Measurements from ENCODE around the gene FGF14.

Gene FGF14

DNA sequence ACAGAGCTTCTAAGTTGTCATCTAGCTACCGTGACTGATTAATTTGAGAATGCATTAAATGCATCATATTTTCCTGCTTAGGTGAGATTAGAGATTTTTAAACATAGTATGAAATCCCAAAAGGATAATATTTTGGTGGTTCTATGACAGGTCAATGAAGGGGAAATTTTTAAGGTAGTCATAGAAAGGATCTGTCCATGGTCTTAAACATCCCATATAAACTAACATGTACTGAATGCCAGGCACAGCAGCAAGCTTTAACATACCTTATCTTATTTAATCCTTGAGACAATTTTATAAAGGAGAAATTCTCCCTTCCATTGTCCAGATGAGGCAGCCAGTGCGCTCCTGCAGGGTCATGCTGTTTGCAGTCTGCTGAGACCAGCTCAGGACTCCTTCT lies 466.0 kb downstream of the FGF14 start:
- no peak for DNase-seq (ENCODE audit: low spot score)

DNA sequence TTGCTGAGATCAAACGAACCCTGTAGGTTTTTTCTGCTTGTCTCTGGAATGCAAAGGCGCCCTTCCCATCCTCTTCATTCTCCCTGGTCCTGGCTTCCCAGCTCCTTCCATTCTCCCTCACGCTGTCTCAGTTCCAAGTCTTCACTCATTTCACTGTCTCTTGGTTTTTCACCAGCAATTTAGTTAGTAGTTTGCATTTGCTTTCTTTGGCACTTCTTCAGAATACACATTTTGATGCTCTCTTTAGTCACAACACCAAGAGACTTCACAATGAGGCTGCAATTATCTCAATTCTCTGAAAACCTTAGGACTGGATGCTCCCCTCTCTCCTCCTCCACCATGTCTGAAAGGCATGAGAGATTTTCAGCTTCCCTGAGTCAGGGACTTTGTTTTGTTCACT lies 470.7 kb downstream of the FGF14 start:
- no peak for DNase-seq (ENCODE audit: low spot score)

DNA sequence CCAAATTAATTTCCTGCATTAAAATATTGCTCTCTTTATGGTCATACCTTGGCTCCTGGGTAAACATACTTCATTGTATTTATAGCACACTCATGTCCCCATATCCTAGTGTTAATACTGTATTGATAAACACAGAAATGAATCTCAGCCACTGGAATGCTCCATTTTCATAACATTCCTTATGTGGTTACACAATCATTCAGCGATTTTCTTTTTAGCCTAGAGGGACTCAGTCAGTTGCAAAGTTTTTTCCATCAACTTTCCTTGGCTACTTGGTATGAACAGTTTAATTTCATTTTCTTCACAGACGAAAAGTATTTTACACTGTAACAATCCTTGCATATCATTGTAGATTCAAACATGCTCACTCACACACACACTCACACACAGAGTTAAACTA lies 471.5 kb downstream of the FGF14 start:
- no peak for DNase-seq (ENCODE audit: low spot score)

DNA sequence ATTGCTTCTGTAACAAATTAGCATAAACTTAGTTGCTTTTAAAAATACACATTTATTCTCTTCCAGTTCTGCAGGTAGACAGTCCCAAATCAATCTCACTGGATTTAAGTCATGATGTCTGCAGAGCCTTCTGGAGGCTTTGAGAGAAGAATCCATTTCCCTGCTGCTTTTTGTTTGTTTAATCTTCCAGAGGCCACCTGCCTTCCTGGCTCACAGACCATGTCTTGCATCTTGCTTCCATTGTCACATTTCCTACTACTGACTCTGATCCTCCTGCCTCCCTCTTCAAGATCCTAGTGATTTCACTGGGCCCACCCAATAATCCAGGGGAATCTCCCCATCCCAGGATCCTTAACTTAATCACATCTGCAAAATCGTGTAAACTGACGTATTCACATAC lies 476.1 kb downstream of the FGF14 start:
- DNase-seq (ENCODE audit: low spot score) = peak; percentile 20

DNA sequence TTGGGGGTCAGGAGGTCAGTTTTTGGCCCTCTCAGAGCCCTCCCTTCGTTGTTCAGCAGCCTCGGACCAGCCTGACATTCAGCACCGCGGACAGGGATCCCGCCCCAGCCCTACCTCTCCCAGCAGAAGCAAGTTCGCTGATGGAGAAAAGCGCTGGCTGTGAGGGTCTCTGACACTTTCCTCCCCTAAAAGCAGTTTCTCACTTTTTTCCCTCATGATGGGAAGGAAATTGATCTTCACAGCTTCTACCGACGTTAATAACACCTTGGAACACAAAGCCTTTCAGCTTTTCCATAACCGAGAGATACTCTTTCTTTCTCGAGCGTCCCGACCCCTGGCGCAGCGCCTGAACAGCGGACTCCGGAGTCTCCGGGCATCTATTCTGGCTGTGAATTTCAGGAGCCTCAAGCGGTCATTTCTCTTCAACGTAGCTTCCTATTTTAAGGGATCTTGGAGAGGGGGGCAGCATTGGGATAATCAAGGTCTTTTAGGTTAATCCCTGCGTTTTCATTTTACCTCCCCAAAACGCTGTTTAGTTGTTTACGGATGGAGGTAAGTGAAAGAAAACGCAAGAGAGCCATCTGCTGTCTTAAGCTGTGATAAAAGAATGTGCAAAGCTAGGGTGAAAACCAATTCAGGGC lies 482.2 kb downstream of the FGF14 start:
- DNase-seq (ENCODE audit: low spot score) = peak; percentile 16

DNA sequence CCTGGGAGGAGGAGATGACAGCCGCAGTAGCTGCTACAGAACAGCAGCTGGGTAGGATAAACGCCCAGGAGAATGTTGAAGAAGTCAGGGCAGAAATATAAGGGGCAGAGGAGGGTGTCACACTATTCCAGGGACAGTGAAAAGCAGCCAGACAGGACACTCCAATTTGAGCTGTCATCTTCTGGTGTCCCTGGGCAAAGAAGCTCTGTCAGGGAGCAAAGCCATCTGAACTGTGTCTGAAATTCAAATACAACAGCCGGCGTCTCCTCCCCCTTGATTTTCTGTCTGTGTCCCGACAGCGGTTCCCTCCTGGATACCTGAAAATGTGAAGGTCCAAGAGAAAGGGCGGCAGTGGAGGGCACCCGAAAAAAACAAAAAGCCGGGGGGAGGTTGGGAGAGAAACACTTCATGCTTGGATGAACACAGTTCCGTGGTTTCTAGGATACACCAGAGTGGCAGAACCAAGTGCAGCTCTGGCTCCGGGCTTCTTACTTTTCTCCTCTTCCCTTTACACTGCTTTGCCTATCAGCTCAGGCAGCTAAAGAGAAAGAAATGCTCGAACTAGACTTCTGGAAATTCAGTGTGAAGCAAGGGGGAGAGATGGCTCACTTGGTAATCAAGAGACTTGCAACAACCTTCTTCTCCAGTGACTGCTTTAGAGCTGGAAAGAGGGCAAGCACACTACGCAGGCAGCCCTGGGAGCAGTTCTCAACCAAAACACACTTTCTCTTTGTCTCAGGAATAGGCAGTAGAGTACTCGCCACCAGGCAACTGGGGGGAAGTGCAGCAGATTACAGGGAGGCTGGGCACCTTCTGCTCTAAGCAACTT lies 483.8 kb downstream of the FGF14 start:
- DNase-seq (ENCODE audit: low spot score) = peak; percentile 72

DNA sequence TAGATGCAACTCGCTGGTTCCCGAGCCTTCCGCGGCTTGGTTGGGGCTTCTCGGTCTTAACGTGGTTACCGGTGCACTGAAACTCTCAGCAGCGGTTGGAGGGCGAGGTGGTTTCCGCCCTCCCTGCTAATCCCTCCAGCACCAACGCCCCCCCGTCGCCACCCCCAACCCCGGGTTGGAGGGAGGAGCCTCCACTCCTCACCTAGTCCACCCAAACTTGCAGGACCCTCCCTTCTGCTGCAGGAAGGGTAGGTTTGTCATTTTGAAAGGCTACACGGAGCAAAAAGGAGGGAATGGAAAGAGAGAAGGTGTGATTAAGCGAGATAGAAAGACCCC lies 484.4 kb downstream of the FGF14 start:
- peak; percentile 28 for DNase-seq (ENCODE audit: low spot score)

DNA sequence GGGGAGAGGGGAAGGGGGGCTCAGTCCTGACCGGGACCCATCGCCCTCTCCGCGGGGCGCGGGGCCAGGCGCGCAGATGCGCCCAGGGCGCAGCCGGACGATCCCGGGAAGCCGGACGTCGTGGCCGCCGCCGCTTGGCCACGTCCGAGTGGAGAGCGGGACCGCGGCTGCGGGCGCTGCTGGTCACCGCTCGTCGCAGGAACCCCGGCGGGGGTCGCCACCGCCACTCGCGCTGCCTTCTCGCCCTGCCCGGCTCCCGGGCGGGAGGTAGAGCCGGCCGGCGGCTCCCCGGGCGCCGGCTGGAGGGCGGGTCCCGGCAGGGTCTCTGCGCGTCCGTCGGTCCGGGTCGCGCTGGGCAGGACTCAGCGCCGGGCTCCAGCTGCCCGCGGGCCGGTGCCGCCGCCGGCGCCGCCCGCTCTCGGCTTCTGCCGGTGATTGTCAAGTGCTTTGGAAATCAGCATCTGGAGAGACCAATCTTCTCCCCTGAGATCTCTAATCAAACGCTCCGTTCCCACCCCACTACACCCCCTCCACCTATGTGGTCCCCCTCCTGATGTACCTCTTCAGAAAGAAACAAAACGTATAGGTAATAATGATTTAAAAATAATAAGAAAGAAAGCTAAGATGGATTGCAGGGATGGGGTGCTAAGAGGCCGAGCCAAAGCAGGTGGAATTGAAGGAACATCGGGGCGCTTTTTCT lies 484.9 kb downstream of the FGF14 start:
- no peak for DNase-seq (ENCODE audit: low spot score)

DNA sequence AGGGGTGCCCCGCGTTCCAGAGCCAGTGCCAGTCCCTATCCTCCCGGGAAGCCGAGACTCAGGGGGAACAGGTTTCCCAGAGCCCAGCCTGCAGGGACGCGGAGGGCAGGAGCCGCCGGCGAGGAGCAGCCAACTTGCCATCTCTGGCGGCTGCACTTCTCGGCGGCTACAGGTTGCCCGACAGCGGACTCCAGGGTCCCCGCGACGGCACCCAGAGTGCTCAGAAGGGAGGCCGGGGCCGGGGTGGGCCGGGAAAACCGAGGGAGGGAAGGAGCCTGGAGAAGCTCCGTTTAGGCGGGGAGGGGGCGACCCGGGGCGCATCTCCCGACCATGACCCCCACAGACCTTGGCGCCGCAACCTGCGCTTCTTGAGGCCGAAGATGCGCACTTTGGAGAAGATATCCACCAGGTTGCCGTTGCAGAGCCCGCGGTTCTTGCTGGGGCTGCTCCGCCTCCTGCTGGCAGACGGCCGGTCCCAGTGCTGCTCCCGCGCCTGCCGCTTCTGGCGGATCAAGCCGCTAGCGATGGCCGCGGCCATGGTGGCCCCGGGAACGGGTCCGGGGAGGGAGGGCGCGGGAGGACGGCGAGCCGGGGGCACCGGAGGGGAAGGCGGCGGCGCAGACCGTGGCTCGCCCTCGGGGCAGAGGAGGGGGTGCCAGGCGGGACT lies 485.6 kb downstream of the FGF14 start:
- peak; percentile 74 for DNase-seq (ENCODE audit: low spot score)

DNA sequence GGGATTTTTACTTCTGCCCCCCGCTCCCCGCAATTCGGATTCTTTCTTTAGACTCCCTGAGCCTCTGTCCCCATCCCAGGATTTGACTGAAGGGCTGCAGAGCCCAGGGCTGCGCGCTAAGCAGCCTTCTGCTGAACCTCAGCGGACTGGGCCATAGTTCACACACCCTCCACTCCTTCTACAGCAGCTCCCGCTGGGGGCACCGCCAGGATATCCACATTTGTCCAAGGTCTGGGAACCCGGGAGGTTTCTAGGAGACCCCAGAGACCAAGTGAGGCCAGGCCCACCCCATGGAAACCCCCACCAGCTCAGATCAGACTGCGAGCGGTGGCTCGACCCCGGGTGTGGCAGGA lies 486.1 kb downstream of the FGF14 start:
- DNase-seq (ENCODE audit: low spot score) = peak; percentile 42

DNA sequence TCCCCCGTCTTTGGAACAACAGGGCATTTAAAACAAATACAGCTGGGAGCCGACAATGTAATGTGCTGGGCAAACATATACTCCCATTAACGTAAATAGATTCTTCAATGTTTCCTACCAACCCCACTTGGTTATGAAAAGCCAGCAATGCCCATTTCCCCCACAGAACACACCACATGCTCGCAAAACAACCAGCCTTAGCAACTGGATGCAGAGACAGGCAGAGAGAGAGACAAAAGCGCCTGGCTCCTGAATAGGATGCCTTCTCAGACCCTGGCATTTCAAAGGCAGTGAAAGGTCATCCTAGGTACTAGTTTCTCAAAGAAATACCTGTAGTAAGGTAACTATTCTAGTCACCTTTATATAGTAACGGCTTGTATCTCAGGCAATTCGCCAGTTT lies 486.5 kb downstream of the FGF14 start:
- no peak for DNase-seq (ENCODE audit: low spot score)

DNA sequence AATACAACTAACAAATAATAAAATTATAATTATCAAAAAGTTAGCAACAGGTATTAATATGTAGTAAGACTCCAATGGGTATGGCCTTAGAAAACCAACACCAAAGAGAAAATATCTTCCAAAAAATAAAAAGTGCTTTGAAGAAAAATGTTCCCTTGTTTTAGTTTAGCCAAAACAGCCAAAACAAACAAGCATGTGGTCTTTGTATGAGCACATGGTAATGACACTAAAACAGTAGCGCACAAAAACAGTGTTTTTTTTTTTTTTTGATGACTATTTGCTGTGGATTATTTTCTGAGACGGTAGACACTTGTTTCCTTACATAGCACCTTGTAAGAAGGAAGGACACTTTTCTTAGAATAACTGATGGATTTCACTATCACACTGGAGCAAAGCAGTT lies 490.1 kb downstream of the FGF14 start:
- no peak for DNase-seq (ENCODE audit: low spot score)

DNA sequence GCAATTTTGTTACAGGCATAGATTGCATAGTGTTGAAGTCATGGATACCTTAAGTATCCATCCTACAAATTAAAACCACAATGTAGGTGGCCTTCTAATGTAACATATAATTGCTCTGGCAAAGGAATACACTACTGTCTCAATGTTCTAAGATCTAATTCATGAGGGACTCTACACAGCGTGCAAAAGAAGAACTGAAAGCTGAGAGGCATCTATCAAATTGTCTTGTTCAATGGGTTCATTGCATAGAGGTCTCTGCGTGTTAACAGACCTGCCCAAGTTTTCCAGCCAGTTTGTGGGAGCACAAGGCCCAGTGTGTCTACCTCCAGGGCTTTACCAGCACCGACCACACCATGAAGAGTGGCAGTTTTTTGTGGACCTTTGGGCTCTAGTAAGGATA lies 498.0 kb downstream of the FGF14 start:
- DNase-seq (ENCODE audit: low spot score) = no peak

DNA sequence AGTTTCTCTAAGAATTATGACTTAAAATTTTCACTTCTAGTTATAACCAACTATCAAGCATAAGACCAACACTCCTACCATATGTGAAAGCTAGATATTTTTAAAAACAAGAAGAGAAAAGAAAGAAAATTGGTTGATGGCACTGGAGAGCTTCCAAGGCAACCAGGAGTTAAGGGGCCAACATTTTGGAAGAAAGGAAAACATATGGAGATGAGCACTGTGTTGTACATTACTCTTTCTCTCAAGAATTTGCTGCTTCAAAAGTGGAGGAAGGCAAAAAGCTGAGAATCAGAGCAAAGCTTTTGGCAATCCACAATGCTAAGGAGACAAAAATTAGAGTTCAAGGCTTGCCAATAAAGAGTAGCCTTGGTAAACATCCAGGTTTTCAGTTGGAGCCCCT lies 503.2 kb downstream of the FGF14 start:
- DNase-seq (ENCODE audit: low spot score) = no peak

DNA sequence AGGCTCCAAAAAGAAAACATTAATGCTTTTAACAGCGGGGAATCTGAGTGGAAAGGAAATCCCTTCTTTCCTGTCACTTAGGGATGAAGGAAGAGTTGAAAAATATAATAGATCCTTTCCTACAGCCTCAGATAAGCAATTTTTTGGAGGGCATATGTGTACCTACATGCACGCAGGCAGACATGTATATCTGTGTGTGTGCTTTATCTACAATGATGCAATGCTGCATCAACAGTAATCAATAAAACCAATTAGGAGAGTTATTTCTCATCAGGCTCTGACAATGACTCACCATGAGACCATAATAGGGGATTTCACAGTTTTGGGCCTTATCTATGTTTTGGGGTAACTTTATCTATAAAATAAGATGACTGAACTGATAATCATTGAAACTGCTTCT lies 505.3 kb downstream of the FGF14 start:
- DNase-seq (ENCODE audit: low spot score) = no peak

DNA sequence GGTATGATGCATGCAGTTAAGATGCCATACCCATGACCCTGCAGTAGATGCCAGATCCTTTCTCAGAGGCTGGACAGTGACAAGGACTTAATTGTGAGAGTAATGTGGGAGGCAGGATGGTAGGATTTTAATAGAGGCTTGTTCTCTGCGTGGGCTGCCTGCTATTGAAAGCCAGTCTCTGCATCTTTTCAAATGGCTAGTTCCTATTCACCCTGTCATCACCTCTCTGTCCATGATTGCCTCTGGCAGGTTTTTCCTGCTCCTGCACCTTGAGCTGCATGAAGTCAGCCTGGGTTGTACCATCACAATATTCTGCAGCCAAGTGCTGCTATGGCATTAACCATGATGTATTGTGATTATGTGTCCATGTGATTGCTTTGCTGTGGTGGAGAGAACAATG lies 508.8 kb downstream of the FGF14 start:
- DNase-seq (ENCODE audit: low spot score) = peak; percentile 60

DNA sequence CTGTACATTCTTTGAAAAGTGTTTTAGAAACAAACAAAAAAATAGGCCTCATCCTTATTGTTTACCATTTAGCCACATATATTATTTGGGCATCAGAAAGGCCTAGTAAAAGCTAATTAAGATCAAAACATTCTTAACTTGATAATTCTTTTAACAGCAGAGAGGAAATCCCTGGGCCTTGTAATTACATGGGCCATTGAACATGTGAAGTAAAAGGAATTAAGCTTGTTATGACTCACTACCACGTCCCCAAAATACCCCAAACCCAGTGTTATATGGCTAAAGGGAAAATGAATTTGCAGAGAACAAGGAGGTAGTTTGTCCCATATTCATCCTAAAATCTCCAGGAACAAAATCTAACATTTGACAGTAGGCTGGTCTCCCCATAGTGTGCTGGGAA lies 509.6 kb downstream of the FGF14 start:
- DNase-seq (ENCODE audit: low spot score) = no peak

DNA sequence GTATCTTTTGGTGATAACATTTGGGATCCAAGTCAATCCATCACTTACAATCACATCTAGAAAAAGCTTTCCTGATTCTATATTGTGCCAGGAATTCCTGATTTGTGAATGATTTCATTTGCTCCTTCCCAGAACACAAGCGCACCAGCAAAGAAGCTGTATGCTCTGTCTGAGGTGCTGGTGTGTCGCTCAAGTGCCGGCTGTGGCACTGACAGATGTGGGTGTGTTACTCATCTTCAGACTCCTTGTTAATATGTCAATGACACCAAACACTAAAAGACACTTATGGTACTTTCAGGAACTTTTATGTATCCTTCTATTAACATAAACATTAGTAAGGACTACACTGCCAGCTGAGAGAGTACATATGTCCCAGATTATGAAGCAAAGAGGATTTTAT lies 520.3 kb downstream of the FGF14 start:
- DNase-seq (ENCODE audit: low spot score) = no peak

DNA sequence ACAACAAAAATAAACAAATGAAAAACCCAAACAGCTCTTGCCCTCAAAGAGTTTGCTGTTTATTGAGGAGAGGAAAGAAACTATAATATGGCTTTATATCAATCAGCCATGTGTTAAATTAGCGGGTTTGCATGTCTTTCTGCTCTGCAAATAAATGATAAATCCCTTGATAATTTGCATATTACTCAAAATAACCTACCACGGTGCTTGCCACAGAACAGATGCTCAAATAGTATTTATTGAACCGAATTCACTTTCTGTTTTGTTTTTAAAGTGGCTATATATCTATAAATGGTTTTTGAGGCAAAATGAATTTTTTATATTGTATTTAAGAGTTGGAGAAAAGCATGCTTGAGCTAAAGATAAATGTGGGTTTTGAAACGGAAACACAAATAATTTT lies 521.3 kb downstream of the FGF14 start:
- DNase-seq (ENCODE audit: low spot score) = no peak

DNA sequence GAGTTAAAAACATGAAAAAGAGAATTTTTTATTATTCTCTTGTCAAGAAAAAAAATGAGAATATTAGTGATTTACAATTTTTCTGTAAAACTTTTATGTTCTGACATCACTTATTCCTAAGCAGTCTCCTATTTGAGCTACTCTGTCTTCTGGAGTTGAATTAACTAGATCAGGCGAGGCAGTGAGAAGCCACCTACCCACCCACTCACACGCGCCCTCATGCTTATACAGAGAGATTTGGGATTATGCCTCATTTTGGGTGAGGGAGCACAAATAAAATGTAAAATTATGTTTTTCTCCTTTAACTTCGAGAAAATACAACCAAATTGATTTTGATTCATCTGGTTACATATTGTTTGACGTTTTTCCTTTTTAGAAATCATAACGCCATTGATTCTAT lies 524.9 kb downstream of the FGF14 start:
- no peak for DNase-seq (ENCODE audit: low spot score)

DNA sequence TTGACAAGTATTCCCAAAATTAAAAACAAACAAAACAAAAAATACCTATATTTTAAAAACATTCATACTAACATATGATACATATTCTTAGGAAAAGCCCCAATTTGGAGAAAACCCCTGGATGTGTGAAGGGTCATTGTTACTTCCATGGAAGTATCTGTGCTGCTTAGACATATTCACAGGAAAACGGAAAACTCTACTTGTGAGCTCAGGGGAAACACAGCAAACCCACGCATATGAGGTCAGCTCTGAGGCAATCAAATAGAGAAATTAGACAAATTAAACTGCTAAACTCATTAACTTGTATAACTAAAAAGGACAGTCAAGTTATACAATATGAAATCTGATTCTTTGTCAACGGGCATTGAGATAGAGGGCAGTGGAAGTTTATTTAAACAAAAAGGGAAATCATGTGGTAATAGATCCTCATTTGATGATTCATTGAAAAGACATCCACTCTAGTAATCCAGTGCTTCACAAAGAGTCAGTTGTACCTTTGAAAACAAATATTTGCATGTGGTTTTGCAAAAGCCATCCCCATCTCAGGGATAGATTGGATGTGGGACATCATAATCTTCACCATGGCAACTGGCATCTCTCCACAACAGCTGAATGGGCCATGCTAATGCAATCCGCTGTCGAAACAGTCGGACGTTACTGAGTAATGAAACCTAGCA lies 526.0 kb downstream of the FGF14 start:
- no peak for DNase-seq (ENCODE audit: low spot score)

DNA sequence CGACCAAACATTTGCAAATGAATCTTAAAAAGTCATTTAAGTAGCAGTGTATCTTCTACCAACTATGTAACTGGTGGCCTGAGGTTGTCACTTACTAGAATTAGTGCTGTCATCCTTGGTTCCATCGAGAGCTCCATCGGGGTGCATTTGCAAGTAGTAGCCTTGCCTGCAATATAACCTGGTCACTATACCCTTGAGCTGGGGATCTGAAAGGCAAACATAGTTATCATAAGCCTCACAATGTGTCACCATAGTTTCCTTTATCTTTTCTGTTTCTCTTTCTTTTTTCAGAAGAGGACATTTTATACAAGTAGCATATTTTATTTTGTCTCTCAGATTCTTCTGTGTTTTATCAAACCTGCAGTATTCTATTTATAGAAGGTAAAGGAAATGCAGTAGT lies 526.8 kb downstream of the FGF14 start:
- no peak for DNase-seq (ENCODE audit: low spot score)
